ENCODE measurements around the gene TPK1.
"Not testable (repeated sequence)": the region's sequence is repeated elsewhere in the genome, so short reads cannot be mapped to it uniquely, and the experiment has no call there.

TPK1 gene

DNA sequence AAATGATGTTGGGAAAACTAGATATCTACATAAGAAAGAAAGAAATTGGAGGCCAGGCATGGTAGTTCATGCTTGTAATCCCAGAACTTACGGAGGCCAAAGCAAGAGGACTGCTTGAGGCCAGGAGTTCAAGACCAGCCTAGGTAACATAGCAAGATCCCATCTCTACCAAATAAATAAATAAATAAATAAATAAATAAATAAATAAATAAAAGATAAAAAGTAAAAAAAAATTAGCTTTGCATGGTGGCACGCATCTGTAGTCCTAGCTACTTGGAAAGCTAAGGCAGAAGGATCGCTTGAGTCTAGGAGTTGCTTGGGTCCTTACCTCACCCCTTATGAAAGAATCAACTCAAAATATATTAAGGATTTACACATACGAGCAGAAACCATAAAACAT, 238.9 kb downstream of the TPK1 start:
- DNase-seq: no peak

DNA sequence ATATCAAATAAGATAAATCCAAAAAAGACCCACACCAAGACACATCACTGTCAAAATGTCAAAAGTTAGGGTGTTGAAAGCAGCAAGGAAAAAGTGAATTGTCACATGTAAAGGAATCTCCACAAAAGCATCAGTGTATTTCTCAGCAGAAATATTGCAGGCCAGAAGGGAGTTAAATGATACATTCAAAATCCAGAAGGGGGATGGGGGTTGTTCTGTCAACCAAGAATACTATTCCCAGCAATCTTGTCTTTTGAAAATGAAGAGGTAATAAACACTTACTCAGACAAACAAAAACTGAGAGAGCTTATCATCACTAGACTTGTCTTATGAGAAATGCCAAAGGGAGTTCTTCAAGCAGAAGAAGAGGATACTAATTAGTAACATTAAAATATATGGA, 241.3 kb downstream of the TPK1 start:
- no peak for DNase-seq

DNA sequence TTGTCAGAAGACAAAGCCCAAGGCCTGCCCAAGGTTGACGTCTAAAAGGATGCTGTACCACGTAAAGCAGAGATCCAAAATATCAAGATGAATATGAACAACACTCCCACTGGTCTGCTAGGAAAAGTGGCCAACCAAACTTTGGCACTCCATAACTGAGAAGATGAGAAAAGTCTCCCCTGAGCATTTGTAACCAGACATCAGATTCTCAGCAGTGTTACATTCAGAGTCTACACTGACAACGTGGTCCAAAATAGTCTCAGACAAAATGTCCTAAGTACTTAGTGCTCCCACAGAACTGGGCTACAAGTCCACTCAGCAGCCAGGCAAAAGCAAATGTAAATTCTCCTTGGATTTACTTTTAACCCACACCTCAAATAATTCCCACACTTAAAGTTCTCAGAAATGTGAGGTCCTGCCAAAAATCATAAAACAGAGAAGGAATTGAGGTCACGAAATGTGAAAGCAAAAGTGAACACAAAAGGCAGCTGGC, 247.2 kb downstream of the TPK1 start:
- no peak for DNase-seq

DNA sequence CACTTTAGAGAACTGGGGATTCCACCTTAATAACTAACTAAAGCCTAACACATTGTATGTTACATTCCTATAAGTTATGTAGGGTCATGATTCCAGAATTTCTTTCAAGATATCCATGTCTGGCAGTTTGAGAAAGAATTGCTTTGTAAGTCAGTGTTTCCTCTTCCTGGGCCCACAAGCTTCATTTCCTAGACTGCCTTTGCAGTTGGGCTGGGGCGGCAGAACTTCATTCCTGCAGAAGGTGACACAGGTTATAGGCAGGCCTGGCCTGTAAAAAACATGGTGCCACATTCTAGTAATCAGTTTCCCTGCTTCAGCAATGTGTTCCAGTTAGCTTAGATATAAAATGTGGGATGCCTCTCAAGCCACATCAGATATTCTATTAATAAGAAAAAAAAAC, 248.2 kb downstream of the TPK1 start:
- DNase-seq: no peak

DNA sequence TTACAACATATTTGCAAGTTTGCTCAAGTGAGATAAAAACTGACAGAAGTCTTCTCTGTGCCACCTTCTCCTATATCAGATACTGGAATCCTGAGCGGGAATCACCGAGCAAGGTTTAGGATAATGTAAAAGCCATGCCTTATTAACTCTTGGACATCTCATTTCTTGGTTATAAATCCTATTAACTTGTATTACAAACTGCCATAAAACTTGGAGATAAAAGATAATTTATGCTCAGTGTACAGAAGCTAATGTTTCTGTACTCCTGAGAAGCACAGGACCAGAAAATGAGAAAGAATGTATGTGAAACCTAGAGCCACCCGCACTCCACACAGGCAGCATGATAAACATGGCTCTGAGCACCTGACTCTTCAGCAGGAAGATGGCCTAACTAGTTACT, 251.1 kb downstream of the TPK1 start:
- DNase-seq: no peak

DNA sequence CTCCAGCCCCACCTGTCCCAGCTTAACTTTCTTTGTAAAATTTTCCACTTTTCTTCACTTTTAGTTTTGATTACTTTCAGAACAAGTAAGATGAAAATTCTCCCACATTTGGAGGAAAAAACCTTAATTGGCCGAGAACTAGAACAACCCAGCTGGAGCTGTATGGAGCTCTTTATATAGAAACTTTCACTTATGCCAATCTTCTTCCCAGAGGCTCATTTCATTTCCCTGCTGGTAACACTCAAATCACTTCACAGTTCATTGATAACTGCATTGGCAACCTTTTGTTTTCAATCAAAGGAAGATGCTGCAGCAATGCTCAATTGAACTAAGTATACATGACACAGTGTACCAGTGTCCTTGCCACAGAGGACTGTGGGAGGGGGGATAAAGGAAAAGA, 256.2 kb downstream of the TPK1 start:
- DNase-seq: no peak

DNA sequence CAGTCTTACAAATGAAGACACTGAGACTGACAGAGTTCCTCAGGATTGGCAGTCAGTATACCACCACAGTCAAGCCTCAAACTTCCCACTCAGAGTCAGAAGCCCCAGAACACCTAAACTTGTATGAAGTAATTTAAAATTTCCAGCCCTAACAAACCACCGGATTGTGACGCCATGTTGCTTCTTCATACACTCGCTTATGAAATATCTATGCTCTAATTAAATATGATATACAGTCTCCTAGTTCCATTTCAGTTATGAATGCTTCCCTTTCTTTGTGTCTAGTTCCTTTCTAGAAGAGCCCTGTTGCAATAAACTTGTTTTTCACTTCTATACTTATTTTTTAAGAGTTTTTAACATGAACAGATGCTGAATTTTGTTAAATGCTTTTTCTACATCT, 260.4 kb downstream of the TPK1 start:
- DNase-seq: no peak

DNA sequence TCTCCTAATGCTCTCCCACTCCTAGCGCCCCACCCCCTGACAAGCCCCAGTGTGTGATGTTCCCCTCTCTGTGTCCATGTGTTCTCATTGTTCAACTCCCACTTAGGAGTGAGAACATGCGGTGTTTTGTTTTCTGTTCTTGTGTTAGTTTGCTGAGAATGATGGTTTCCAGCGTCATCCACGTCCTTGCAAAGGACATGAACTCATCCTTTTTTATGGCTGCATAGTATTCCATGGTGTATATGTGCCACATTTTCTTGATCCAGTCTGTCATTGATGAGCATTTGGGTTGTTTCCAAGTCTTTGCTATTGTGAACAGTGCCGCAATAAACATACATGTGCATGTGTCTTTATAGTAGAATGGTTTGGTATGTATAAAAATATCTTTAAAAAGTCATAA, 261.1 kb downstream of the TPK1 start:
- DNase-seq: not testable (repeated sequence)

DNA sequence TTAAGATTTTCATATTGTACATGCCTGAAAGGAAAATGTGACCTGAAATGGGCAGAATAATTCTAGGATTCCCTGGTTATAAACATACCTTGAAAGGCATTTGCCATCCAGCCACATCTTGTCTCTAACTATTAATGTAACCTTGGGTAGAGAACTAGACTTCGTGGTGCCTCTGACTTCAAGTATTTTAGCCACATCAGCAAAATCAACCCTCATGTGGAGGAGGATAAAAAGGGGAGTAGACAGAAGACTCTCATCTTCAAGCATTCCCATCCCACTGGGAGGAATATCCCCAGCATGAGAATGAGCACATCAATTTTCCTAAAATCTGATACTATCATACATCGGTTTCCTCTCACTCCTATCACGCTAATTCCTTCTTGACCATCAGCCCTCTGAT, 267.6 kb downstream of the TPK1 start:
- no peak for DNase-seq

DNA sequence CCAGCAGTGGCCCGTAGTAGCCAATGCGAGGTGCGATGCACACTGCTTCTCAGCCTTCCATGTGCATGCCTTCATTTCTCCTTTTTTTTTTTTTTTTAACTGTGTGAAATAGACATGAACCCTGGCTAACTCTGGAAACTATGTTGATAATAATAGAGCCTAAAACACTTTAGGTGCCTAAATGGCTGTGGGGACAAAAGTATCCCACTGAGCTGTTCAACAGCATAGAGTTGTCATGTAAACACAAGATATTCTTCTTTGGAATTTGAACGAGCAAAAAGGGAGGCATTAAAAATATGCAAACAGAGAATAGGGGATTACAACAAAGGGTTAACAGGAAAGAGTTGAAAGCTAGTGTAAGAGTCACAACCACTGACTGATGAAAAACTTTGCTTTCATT, 270.3 kb downstream of the TPK1 start:
- DNase-seq: no peak

DNA sequence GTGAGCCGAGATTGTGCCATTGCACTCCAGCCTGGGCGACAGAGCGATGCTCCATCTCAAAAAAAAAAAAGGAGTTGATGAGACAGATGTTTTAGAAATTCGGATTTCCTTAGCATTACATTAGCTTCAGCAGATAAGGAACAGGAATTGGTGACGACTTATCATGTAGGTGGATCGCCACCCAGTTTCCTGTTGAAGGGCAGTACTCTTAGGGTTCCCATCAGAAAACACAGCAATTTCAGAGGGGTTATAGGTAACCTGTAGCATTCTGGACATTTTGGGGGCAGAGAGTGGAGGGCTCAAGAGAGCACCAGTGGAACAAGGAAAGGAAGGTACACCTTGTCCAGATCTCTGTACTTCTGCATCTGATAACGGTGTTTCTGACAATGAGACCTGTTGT, 286.0 kb downstream of the TPK1 start:
- no peak for DNase-seq

DNA sequence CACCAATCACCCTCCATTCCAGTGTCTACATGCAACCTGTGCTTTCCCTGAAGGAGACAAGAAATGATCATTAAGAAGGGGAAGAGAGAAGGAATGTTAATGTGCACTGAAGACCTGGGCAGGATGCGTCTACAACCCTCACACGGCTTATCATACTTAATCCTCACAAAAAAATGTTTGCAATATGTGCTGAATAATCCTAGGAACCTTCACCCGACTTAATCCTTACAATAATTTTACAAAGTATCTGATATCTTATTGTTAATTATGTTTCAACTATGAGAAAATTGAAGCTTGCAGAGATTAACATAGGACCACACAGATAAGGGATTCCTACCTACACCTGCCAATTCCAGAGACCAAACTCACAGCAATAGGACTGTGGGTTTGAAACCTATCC, 287.3 kb downstream of the TPK1 start:
- no peak for DNase-seq

DNA sequence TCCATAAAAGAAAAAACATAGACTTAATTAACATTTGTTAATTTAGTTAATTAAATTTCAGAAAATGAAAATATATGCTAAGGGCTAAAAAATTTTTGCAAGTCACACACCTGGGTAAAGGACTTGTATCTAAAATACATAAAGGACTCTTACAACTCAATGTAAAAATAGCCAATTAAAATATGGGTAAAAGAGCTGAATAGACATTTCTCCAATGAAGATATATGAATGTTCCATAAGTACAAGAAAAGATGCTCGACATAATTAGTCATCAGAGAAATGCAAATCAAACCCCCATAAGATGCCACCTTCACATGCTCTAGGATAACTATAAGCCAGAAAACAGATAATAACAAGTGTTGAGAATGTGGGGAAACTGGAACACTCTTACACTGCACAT, 288.0 kb downstream of the TPK1 start:
- no peak for DNase-seq

DNA sequence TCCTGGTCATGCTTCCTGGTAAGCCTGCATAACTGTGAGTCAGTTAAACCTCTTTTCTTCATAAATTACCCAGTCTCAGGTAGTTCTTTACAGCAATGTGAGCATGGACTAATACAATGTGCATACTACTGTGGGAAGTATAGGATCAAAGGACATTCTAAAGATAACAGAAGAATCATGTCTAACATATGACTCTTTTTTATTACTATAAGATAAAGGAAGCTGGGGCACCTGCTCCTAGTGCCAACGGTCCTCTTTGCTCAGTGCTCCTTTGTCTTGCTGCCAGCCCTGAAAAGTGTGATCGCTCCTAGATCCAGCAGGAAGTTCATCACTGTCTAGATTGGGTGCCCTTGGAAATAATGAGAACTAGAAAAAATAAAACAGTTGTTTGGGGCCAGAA, 289.1 kb downstream of the TPK1 start:
- no peak for DNase-seq

DNA sequence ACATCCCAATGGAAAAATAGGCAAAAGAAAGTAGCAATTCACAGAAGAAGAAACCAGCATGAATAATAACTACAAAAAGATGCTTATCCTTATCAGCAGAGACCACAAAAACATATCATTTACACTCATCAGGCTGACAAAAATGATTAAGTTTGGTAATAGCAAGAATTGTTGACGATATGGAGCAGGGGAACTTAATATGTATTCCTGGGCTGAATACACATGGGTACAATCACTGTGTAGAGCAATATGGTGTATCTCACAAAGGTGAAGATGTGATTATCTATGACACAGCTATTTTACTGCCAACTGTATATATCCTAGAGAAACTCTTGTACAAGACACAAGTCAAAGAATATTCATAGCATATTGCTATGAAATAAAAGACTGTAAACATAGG, 290.5 kb downstream of the TPK1 start:
- DNase-seq: no peak

DNA sequence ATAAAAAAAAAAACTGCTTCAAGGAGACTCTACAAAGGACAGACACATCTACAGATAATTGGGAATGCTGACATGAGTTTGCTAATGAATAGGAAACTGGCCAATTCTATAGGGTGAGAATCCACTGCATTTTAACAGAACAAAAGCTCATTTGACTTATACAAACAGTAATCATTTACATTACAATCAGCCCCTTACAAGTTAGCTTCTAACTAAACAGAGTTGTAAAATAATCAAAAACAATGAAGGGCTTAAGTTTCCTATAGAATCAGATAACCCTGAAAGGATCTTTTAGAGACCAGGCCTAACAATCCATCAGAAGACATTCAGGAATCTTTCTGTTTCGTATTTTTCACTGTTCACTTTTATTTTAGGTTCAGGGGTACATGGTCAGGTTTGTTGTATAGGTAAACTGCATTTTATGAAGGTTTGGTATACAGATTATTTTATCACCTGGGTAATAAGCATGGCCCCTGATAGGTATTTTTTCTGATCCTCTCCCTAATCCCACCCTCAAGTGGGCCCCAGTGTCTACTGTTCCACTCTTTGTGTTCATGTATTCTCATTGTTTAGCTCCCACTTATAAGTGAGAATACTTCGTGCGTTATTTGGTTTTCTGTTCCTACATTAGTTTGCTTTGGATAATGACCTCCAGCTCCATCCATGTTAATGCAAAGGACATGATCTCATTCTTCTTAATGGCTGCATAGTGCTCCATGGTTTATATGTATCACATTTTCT, 301.0 kb downstream of the TPK1 start:
- DNase-seq: no peak

DNA sequence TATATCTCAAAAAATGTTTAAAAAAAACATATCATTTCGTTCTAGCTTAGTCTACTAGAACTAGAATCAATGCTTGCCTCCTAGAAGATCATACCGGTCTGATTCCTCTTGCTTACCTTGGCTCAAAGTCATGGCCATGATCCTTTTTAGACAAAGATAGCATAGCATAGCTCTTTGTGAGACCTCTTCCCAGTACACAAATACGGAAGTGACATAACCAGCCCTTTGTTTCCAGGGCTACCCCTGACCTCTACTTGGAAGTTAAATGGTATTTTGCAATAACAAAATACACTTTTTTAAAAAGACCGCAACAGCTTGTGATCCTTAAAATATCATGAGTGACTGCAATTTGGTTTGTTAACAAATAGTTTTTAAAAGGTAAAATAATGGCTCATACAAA, 301.7 kb downstream of the TPK1 start:
- DNase-seq: no peak

DNA sequence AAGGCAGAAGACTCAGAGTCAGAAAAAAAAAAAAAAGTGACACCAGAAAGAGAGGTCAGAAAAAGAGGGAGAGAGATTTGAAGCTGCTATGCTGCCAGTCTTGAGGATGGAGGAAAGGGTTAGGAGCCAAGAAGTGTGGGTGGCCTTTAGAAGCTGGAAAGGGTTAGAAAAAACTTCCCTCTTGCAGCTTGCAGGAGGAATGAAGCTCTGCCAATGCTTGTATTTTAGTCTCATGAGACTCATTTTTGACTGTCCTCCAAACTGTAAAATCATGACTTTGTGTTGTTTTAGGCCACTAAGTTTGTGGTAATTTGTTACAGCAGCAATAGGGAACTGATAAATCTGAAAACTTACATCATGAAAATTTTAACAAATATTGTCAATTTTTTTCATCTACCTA, 304.7 kb downstream of the TPK1 start:
- DNase-seq: no peak

DNA sequence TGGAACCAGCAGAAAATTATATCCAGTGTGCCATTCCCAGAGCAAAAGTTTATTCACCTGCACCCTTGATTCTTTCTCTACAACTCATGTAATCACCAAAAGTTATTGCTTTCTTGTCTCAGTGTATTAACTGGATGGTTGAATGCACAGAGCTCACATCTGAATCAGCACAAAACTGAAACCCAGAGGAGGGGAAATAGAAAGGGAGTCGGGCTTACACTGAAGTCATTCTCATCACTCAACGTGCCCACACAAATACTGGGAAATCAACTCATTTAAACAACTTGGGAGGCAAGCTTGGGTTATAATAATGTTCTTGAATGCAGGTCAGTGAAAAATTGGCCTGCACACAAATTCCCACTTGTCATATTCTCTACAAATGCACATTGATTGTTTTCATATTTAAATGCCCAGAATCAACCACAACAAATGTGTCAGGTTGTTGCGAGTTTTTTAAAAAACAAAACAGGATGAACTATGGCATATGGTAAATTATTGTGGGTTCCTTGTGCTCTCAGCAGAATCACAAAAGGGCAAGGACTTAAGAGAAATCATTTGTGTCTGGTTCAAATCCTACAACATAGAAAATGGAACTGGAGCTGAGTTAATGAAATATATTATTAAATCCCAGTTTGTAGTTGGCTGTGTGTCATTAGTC, 306.5 kb downstream of the TPK1 start:
- no peak for DNase-seq

DNA sequence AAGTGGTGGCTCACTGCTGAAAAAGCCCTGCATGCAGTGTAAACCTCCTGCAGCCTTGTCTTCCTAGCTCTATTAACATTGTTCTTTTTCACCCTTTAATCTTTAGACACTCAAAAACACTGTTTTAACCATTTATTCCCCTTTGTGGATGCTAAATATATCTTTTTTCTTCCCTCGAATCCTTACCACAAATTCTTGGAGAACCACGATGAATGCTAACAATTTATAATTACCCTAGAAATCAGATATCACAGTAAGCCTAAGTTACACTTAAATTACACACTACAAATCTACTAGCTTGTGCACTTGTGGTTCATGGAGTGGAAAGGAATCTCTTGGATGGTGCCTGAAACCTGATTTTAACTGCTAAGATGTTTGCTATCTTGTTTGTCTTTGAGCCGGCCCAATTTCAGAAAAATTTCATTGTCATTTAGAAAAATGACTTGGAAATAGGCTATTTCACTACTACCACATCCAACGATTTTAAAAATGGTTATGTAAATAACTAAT, 307.3 kb downstream of the TPK1 start:
- DNase-seq: no peak

DNA sequence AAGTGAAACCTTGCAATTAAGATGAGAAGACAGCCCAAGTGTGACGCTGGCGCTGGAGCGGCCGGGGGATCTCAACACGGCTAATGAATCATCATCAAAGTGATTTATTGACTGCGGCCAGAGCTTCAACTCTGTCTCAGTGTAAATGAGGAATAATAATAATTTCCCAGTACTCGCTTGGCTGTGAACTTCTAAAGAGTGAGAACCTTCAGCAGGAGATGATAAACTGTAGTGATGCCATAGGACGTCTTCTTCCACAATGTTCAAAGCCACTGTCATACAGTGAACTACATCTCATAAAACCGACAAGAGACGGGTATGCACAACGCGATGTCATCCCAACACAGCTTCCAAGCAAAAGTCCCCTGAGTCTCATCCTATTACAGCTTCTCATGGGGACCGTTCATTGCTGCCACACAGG, 308.8 kb downstream of the TPK1 start:
- DNase-seq: no peak

DNA sequence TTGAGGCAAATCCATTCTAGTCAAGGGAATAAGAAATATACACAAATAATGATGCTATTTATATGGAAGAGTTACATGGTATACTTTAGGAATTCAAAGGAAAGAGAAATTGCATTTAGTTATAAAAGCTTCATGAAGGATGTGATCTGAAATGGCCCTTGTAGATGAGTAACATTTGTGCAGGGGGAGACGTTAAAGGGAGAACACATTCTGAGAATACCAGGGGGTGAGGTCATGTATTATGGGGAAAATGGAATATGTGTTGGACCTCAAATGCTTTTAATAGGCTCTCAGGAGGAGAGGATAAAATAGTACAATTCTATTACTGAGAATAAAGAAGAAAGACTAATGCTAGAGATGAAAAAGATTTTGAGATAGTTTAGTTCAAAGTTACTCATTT, 309.9 kb downstream of the TPK1 start:
- no peak for DNase-seq

DNA sequence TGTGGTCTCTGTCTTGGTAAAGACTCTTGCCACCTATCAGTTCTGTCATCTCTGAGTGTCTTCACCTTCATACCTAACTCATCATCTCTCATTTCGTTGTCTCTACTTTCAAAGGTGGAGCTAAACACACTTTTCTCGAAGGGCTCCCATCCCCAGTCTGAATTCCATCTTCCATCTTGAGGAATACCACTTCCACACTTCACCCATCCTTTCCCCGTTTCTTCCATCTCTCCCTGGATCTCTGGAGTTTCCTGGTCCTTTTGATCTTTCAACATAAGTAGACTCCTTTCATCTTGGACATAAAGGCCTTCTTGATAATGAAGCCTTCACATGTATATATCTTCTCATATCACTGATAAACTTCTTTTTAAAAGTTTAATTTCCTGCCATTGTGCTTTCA, 311.6 kb downstream of the TPK1 start:
- DNase-seq: no peak

DNA sequence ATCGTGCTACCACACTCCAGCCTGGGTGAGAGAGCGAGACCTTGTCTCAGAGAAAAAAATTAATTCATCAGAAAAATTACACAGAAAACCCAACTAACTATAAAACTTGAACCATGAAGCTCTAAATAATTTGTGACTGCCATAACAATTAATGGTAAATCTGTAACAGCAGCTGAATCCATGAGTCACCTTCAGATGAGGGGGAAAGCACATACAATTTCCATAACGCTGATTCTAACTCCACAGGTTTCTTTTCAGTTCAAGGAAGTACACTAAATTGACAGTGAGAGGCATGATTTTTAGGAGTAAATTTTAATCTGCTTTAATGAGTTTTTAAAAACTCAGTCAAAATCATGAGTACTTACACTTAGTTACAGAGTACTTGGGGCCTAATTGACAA, 312.2 kb downstream of the TPK1 start:
- no peak for DNase-seq

DNA sequence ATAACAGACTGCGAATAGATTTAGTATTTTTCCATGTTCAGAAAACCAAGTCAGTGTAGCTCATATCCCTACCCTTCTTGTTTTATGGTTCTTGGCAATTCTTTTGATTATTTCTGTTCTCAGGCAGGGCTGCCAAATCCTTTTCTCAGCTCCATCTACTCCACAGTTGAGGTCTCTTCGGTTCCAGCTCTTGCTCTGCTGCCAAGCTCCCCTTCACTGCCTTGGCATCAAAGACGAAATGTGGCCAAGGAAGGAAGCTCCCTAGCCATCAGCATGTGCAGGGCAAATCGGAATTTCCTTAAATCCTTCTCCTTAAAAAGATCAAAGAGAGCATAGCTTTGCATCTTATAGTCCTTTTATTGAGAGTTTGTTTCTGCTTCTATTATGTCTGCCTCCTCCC, 315.9 kb downstream of the TPK1 start:
- no peak for DNase-seq

Data from NCI-H446 (cell line).